H9 (cell line): ENCODE measurements around the gene CAPN6. TPM values are rescaled to one million over a fixed set of nuclear protein-coding genes. Genes with fewer than 3 reads are reported as not detected.

ENCODE experiments used
- DNase-seq: peaks from one replicate; pipeline ENCODE4 v3.0.0-alpha.2; 2017
- H2AFZ ChIP-seq: one replicate; pipeline ENCODE4 v1.6.1; 2013; ENCODE audit warnings: mild to moderate bottlenecking, low read length, control low read depth, moderate library complexity
- H2AK5ac ChIP-seq: 2 replicates; pipeline ENCODE4 v1.6.1; 2013; ENCODE audit warnings: low read length, control low read depth, mixed read lengths; ENCODE audit not compliant: insufficient read length
- H2BK120ac ChIP-seq: one replicate; pipeline ENCODE4 v1.6.1; 2013; ENCODE audit warnings: low read depth, mild to moderate bottlenecking, low read length, control low read depth, inconsistent platforms; ENCODE audit not compliant: poor library complexity, severe bottlenecking
- H2BK12ac ChIP-seq: 2 replicates; pipeline ENCODE4 v1.6.1; 2013; ENCODE audit warnings: low read length, control low read depth, mixed read lengths, low read depth; ENCODE audit not compliant: insufficient read length
- H2BK15ac ChIP-seq: 2 replicates; pipeline ENCODE4 v1.6.1; 2013; ENCODE audit warnings: low read depth, low read length, control low read depth
- H2BK20ac ChIP-seq: one replicate; pipeline ENCODE4 v1.6.1; 2013; ENCODE audit warnings: low read depth, mild to moderate bottlenecking, low read length, control low read depth, inconsistent platforms; ENCODE audit not compliant: poor library complexity, severe bottlenecking
- H2BK5ac ChIP-seq: 2 replicates; pipeline ENCODE4 v1.6.1; 2013; ENCODE audit warnings: low read length, control low read depth, mixed read lengths; ENCODE audit not compliant: insufficient read length
- H3K14ac ChIP-seq: 2 replicates; pipeline ENCODE4 v1.6.1; 2013; ENCODE audit warnings: low read length, control low read depth; ENCODE audit not compliant: insufficient read depth
- H3K18ac ChIP-seq: 2 replicates; pipeline ENCODE4 v1.6.1; 2013; ENCODE audit warnings: low read depth, mild to moderate bottlenecking, mixed read lengths, low read length, control low read depth; ENCODE audit not compliant: insufficient read length
- H3K23ac ChIP-seq: 2 replicates; pipeline ENCODE4 v1.6.1; 2013; ENCODE audit warnings: low read length, control low read depth, mixed read lengths, low read depth; ENCODE audit not compliant: insufficient read length
- H3K23me2 ChIP-seq: 2 replicates; pipeline ENCODE4 v1.6.1; 2013; ENCODE audit warnings: low read depth, mild to moderate bottlenecking, mixed read lengths, low read length, control low read depth; ENCODE audit not compliant: insufficient read length, poor library complexity, severe bottlenecking
- H3K27ac ChIP-seq: 2 replicates; pipeline ENCODE4 v1.5.1; 2013; ENCODE audit warnings: low read length, control low read depth, mixed read lengths, low read depth; ENCODE audit not compliant: insufficient read length
- H3K27me3 ChIP-seq: 2 replicates; pipeline ENCODE4 v1.6.1; 2013; ENCODE audit warnings: low read length, control low read depth, inconsistent platforms; ENCODE audit not compliant: insufficient read depth
- H3K4ac ChIP-seq: 2 replicates; pipeline ENCODE4 v1.6.1; 2013; ENCODE audit warnings: low read depth, mild to moderate bottlenecking, control low read depth, inconsistent platforms, low read length, moderate library complexity
- H3K4me1 ChIP-seq: 2 replicates; pipeline ENCODE4 v1.6.1; 2013; ENCODE audit warnings: low read length, control low read depth, inconsistent platforms; ENCODE audit not compliant: insufficient read depth
- H3K4me2 ChIP-seq: 2 replicates; pipeline ENCODE4 v1.6.1; 2013; ENCODE audit warnings: low read length, control low read depth, mixed read lengths; ENCODE audit not compliant: insufficient read length, insufficient read depth
- H3K56ac ChIP-seq: 2 replicates; pipeline ENCODE4 v1.6.1; 2013; ENCODE audit warnings: low read depth, mild to moderate bottlenecking, mixed read lengths, low read length, control low read depth; ENCODE audit not compliant: insufficient read length
- H3K79me1 ChIP-seq: 2 replicates; pipeline ENCODE4 v1.6.1; 2013; ENCODE audit warnings: low read depth, mild to moderate bottlenecking, moderate library complexity, low read length, control low read depth, inconsistent platforms; ENCODE audit not compliant: insufficient read depth, poor library complexity, severe bottlenecking
- H3K79me2 ChIP-seq: 2 replicates; pipeline ENCODE4 v1.6.1; 2013; ENCODE audit warnings: low read length, control low read depth, inconsistent platforms; ENCODE audit not compliant: insufficient read depth
- H3K9ac ChIP-seq: 2 replicates; pipeline ENCODE4 v1.6.1; 2013; ENCODE audit warnings: low read length, control low read depth, mixed read lengths; ENCODE audit not compliant: insufficient read length; ENCODE audit errors: extremely low read depth
- H3K9me3 ChIP-seq: one replicate; pipeline ENCODE4 v1.6.1; 2013; ENCODE audit warnings: low read depth, low read length, inconsistent platforms; ENCODE audit not compliant: control insufficient read depth
- H3T11ph ChIP-seq: one replicate; pipeline ENCODE4 v1.6.1; 2013; ENCODE audit warnings: mild to moderate bottlenecking, low read length, control low read depth, inconsistent platforms
- H4K20me1 ChIP-seq: one replicate; pipeline ENCODE4 v1.6.1; 2013; ENCODE audit not compliant: control insufficient read depth, insufficient read length, insufficient read depth
- H4K5ac ChIP-seq: 2 replicates; pipeline ENCODE4 v1.6.1; 2013; ENCODE audit warnings: low read depth, mild to moderate bottlenecking, mixed read lengths, low read length, control low read depth; ENCODE audit not compliant: insufficient read length
- H4K8ac ChIP-seq: replicated peaks from 2 replicates; pipeline ENCODE4 v1.6.1; 2013; ENCODE audit warnings: low read length, control low read depth, mixed read lengths, low read depth; ENCODE audit not compliant: insufficient read length
- H4K91ac ChIP-seq: 2 replicates; pipeline ENCODE4 v1.6.1; 2013; ENCODE audit warnings: low read depth, mild to moderate bottlenecking, moderate library complexity, mixed read lengths, low read length, control low read depth; ENCODE audit not compliant: insufficient read length
- H3K27ac Mint-ChIP-seq, 3 experiments: 2 replicates in 2 of 3; 3 replicates in 1 of 3; pipeline ENCODE4 v1.8.0; 2020 to 2021; ENCODE audit warnings: mixed read lengths in 3 of 3, mild to moderate bottlenecking in 1 of 3, moderate library complexity in 1 of 3
- H3K27me3 Mint-ChIP-seq: 2 replicates; pipeline ENCODE4 v1.8.0; 2021; ENCODE audit warnings: low read depth, mild to moderate bottlenecking, moderate library complexity, mixed read lengths
- H3K36me3 Mint-ChIP-seq, 3 experiments: 2 replicates in 2 of 3; 3 replicates in 1 of 3; pipeline ENCODE4 v1.8.0; 2020 to 2021; ENCODE audit warnings: low read depth in 3 of 3, mixed read lengths in 3 of 3; ENCODE audit not compliant: insufficient read depth in 1 of 3
- H3K4me1 Mint-ChIP-seq, 2 experiments: 2 replicates each; pipeline ENCODE4 v1.8.0; 2020; ENCODE audit warnings: mixed read lengths in 2 of 2
- H3K4me3 Mint-ChIP-seq, 2 experiments: 2 replicates in 1 of 2; 3 replicates in 1 of 2; pipeline ENCODE4 v1.8.0; 2020 to 2021; ENCODE audit warnings: mild to moderate bottlenecking in 2 of 2, mixed read lengths in 2 of 2, moderate library complexity in 1 of 2
- H3K9me3 Mint-ChIP-seq, 2 experiments: 2 replicates in 1 of 2; 3 replicates in 1 of 2; pipeline ENCODE4 v1.8.0; 2020; ENCODE audit warnings: mild to moderate bottlenecking in 2 of 2, mixed read lengths in 2 of 2, moderate library complexity in 1 of 2
- CTCF ChIP-seq: fragments of 200-600 bp; sonication (generic); conservative IDR thresholded peaks from 3 replicates; pipeline ENCODE4 v1.8.0; 2021; ENCODE audit warnings: antibody characterized with exemption, mild to moderate bottlenecking
- WGBS: extraction: QIAGEN DNeasy Blood & Tissue Kit; methylation state at CpG from one replicate; pipeline ENCODE4 v1.1.7; 2013; ENCODE audit warnings: missing lambda C conversion rate, low lambda C conversion rate, mixed read lengths; ENCODE audit not compliant: insufficient read length; ENCODE audit errors: extremely low coverage; 5-methylcytosine and 5-hydroxymethylcytosine counted together
- total RNA-seq: library from RNA; stranded (reverse); gene quantifications from 2 replicates; pipeline ENCODE4 v1.2.1, GENCODE V29; 2021

The CAPN6 gene
- total RNA-seq, 1 experiment from 2014 or later, result 7.2 TPM

- H3K4me3 Mint-ChIP-seq, result no peak overlapping the region
- DNase-seq, result no peak
- Histone ChIP-seq H4K20me1 (no peaks in the 10 kb centered on the region), H2BK15ac (no peak overlapping the region), H2BK120ac (no peak overlapping the region), H3K56ac (no peak overlapping the region), H3K79me1 (no peaks in the 10 kb centered on the region), H3K4me2 (no peak overlapping the region), H2AK5ac (no peak overlapping the region), H2BK12ac (no peak overlapping the region), H3K27ac (no peak overlapping the region), H3K27me3 (no peaks in the 10 kb centered on the region; the same call in 1 of the 2 replicates), H3K79me2 (no peaks in the 10 kb centered on the region), H3K4me1 (no peaks in the 10 kb centered on the region), H3K23ac (no peak overlapping the region), H2BK20ac (no peak overlapping the region), H4K5ac (no peak overlapping the region), H3K23me2 (no peaks in the 10 kb centered on the region), H2BK5ac (no peak overlapping the region), H3T11ph (no peak overlapping the region), H3K18ac (no peak overlapping the region), H3K4ac (no peak overlapping the region), H3K9ac (no peak overlapping the region), H3K9me3 (no peaks in the 10 kb centered on the region), H4K8ac (no peak overlapping the region), H3K14ac (no peak overlapping the region; the same call in 1 of the 2 replicates), H4K91ac (no peak overlapping the region), H2AFZ (no peak overlapping the region)
- H3K27me3 Mint-ChIP-seq, result peaks cover 5% of the 10 kb centered on the region
- WGBS, result no CpG with 5 or more reads among the region's 2 CpGs
- H3K9me3 Mint-ChIP-seq, result no peaks in the 10 kb centered on the region
- no peaks in the 10 kb centered on the region for H3K36me3 Mint-ChIP-seq
- no peak for TF ChIP-seq CTCF
- no peak overlapping the region for H3K27ac Mint-ChIP-seq
- H3K4me1 Mint-ChIP-seq, result peaks cover 0 to 4% of the 10 kb centered on the region in 2 experiments; a peak in 2 of 4 replicates
Measured at GRCh38 chrX:111283446-111283845, 13.2 kb upstream of the CAPN6 start.
